Uterus (tissue), 2 donors: Measurements from ENCODE around the gene CCL22.

Source experiments
- CTCF ChIP-seq, 4 experiments: fragments of 200-600 bp in 2 of 4; fragments of 450-650 bp in 2 of 4; sonication (generic) in 2 of 4; IDR thresholded peaks; one replicate each; pipeline ENCODE4 v1.5.1; 2016 to 2019; ENCODE audit warnings: antibody characterized with exemption in 4 of 4, mild to moderate bottlenecking in 2 of 4, moderate library complexity in 1 of 4
- POLR2A ChIP-seq, 2 donors: fragments of 450-650 bp; IDR thresholded peaks; one replicate each; pipeline ENCODE4 v1.6.1; 2016; ENCODE audit warnings: antibody characterized with exemption in 2 of 2, mild to moderate bottlenecking in 1 of 2, moderate library complexity in 1 of 2

GRCh38 chr16:57394444-57394843 is 35.9 kb downstream of the CCL22 start:
- TF ChIP-seq CTCF (IDR thresholded peaks at IDR 0.05) (no peak), POLR2A (IDR thresholded peaks at IDR 0.05) (no peak)
